Lower leg skin (tissue), 3 donors: ENCODE data around the gene ADD1.

ENCODE experiments used
- CTCF ChIP-seq, 3 donors: fragments of 450-650 bp; IDR thresholded peaks; one replicate each; pipeline ENCODE4 v1.5.1; 2016; ENCODE audit warnings: antibody characterized with exemption in 3 of 3, mild to moderate bottlenecking in 3 of 3, moderate library complexity in 2 of 3
- POLR2A ChIP-seq, 2 donors: fragments of 450-650 bp; IDR thresholded peaks; one replicate each; pipeline ENCODE4 v1.6.1; 2016 to 2017; ENCODE audit warnings: antibody characterized with exemption in 2 of 2, mild to moderate bottlenecking in 1 of 2, moderate library complexity in 1 of 2

- no peak for TF ChIP-seq CTCF (IDR thresholded peaks at IDR 0.05)
- TF ChIP-seq POLR2A (IDR thresholded peaks at IDR 0.05), result no peak
These were observed 13.7 kb upstream of the ADD1 start for GRCh38 chr4:2829933-2830451.
